ENCODE measurements around the gene EPHA8.

The EPHA8 gene

GRCh38 chr1:22636353-22636752, 73.1 kb downstream of the EPHA8 start, which contains the start of gene C1QA:
Gene C1QA, plus strand, starts transcription at chr1:22636628. Its CDS starts 989 bp downstream, at chr1:22637617.
- no peak for DNase-seq (ENCODE audit: low read depth)
- H3K4me3 ChIP-seq (ENCODE audit: control insufficient read depth, low read depth, low read length) = no peak within 1 kb of the TSS
- no peak for TF ChIP-seq CTCF (conservative IDR thresholded peaks at IDR 0.05; ENCODE audit: control insufficient read depth, insufficient read depth, low read depth, low read length)

- H3K4me3 ChIP-seq (ENCODE audit: control insufficient read depth, low read depth, low read length) = no peak overlapping the region
- no peak for TF ChIP-seq CTCF (conservative IDR thresholded peaks at IDR 0.05; ENCODE audit: control insufficient read depth, insufficient read depth, low read depth, low read length)
- DNase-seq (ENCODE audit: low read depth) = no peak
Measured at GRCh38 chr1:22636927-22637326, 73.6 kb downstream of the EPHA8 start.

GRCh38 chr1:22637907-22638445, 74.7 kb downstream of the EPHA8 start:
- TF ChIP-seq CTCF (conservative IDR thresholded peaks at IDR 0.05; ENCODE audit: control insufficient read depth, insufficient read depth, low read depth, low read length) = no peak
- no peak for DNase-seq (ENCODE audit: low read depth)
- H3K4me3 ChIP-seq (ENCODE audit: control insufficient read depth, low read depth, low read length) = no peak overlapping the region

- H3K4me3 ChIP-seq (ENCODE audit: control insufficient read depth, low read depth, low read length) = no peak overlapping the region
- TF ChIP-seq CTCF (conservative IDR thresholded peaks at IDR 0.05; ENCODE audit: control insufficient read depth, insufficient read depth, low read depth, low read length) = no peak
- DNase-seq (ENCODE audit: low read depth) = no peak
Measured at GRCh38 chr1:22638476-22639234, 75.4 kb downstream of the EPHA8 start.

GRCh38 chr1:22639286-22639685, 76.0 kb downstream of the EPHA8 start:
- no peak for TF ChIP-seq CTCF (conservative IDR thresholded peaks at IDR 0.05; ENCODE audit: control insufficient read depth, insufficient read depth, low read depth, low read length)
- H3K4me3 ChIP-seq (ENCODE audit: control insufficient read depth, low read depth, low read length) = no peak overlapping the region
- DNase-seq (ENCODE audit: low read depth) = peak; percentile 42

- H3K4me3 ChIP-seq (ENCODE audit: control insufficient read depth, low read depth, low read length) = no peak overlapping the region
- no peak for DNase-seq (ENCODE audit: low read depth)
- no peak for TF ChIP-seq CTCF (conservative IDR thresholded peaks at IDR 0.05; ENCODE audit: control insufficient read depth, insufficient read depth, low read depth, low read length)
Measured at GRCh38 chr1:22641247-22641646, 78.0 kb downstream of the EPHA8 start.

Measured in fibroblast of mammary gland (primary cell).